ENCODE measurements around the gene AGPAT1. TPM values are rescaled to one million over a fixed set of nuclear protein-coding genes. Genes with fewer than 3 reads are reported as not detected.

Gene AGPAT1
- polyA plus RNA-seq, 1 donor (not counting 4 experiments of a cell fraction or from before 2014, with no cell fraction given), result 46.4 TPM

DNA sequence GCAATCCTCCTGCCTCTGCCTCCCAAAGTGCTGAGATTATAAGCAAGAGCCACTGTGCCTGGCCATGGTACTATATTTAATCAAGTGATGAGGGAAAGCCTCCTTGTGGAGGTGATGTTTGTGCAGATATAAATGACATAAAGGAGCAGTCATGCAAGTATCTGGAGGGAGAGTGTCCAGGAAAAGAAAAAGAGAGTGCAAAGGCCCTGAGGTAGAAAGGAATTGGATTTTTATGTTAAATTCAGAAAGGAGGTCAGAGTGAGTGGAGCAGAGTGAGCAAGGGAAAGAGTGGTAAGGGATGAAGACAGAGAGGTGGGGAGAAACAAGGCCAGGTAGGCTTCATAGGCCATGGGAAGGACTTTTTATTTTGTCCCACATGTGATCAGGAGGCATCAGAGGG lies 38.4 kb downstream of the AGPAT1 start:
- Histone ChIP-seq H2AFZ (ENCODE audit: control insufficient read depth, low read length) (no peak overlapping the region), H4K20me1 (ENCODE audit: control insufficient read depth, extremely low read depth, insufficient read depth, low read length) (no peaks in the 10 kb centered on the region), H3K4me1 (ENCODE audit: control insufficient read depth, extremely low read depth, insufficient read depth, low read length) (no peaks in the 10 kb centered on the region), H3K36me3 (ENCODE audit: control insufficient read depth in 2 of 2, extremely low read depth in 1 of 2, insufficient read depth in 2 of 2, low read length in 2 of 2) (no peaks in the 10 kb centered on the region), H3K4me3 (ENCODE audit: control insufficient read depth in 2 of 3, extremely low read depth in 1 of 3, insufficient read depth in 2 of 3, low read depth in 1 of 3, low read length in 3 of 3) (no peak overlapping the region), H3K79me2 (ENCODE audit: control insufficient read depth, insufficient read depth, low read length) (no peaks in the 10 kb centered on the region), H3K9me1 (ENCODE audit: control insufficient read depth, extremely low read depth, insufficient read depth, low read length) (no peaks in the 10 kb centered on the region), H3K9me3 (ENCODE audit: control insufficient read depth, low read depth, low read length) (no peaks in the 10 kb centered on the region), H3K4me2 (ENCODE audit: control insufficient read depth, extremely low read depth, insufficient read depth, low read depth, low read length) (no peak overlapping the region), H3K9ac (ENCODE audit: control insufficient read depth, extremely low read depth, insufficient read depth, low read length) (no peak overlapping the region), H3K27ac (ENCODE audit: control insufficient read depth, insufficient read depth, low read length) (no peak overlapping the region), H3K27me3 (ENCODE audit: control insufficient read depth, extremely low read depth, insufficient read depth, low read length) (no peaks in the 10 kb centered on the region)
- no peak for DNase-seq (ENCODE audit: low read depth, low spot score)
- TF ChIP-seq EZH2 (IDR thresholded peaks at IDR 0.05; ENCODE audit: low read length), result no peak
- TF ChIP-seq, protein P1, sequence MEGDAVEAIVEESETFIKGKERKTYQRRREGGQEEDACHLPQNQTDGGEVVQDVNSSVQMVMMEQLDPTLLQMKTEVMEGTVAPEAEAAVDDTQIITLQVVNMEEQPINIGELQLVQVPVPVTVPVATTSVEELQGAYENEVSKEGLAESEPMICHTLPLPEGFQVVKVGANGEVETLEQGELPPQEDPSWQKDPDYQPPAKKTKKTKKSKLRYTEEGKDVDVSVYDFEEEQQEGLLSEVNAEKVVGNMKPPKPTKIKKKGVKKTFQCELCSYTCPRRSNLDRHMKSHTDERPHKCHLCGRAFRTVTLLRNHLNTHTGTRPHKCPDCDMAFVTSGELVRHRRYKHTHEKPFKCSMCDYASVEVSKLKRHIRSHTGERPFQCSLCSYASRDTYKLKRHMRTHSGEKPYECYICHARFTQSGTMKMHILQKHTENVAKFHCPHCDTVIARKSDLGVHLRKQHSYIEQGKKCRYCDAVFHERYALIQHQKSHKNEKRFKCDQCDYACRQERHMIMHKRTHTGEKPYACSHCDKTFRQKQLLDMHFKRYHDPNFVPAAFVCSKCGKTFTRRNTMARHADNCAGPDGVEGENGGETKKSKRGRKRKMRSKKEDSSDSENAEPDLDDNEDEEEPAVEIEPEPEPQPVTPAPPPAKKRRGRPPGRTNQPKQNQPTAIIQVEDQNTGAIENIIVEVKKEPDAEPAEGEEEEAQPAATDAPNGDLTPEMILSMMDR (optimal IDR thresholded peaks at IDR 0.05 in 1 of 3, IDR thresholded peaks at IDR 0.05 in 1 of 3, conservative IDR thresholded peaks at IDR 0.05 in 1 of 3; ENCODE audit: extremely low read depth in 1 of 3, insufficient read depth in 2 of 3, low read length in 3 of 3), result no peak
- no peak for FAIRE-seq
- dilution Hi-C loops (cut with MboI; ENCODE audit: extremely low pct_ligation_motif_present, low sequenced_read_pairs), result no loop called here

DNA sequence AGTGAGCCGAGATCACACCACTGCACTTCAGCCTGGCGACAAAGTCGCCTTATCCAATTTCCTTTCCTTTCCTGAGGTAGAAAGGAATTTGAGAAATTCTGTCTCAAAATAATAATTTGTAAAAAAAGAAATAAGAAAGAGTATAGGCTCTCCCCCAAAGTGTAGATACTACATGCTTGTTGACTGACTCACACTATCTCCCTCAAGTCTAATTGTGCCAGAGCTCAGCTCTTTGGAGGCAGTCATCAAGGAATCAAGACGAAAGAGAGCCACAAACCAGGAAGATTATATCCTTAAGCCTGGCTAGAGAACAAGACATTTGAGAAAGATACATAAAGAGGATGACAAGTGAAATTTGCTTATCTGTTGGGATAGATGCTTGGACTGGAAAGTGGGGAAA lies 42.1 kb downstream of the AGPAT1 start:
- no peak overlapping the region for H3K27ac ChIP-seq (ENCODE audit: control insufficient read depth, insufficient read depth, low read length)
- no peak for TF ChIP-seq EZH2 (IDR thresholded peaks at IDR 0.05; ENCODE audit: low read length)
- TF ChIP-seq, protein P1 (optimal IDR thresholded peaks at IDR 0.05 in 1 of 3, IDR thresholded peaks at IDR 0.05 in 1 of 3, conservative IDR thresholded peaks at IDR 0.05 in 1 of 3; ENCODE audit: extremely low read depth in 1 of 3, insufficient read depth in 2 of 3, low read length in 3 of 3), result no peak
- H3K27me3 ChIP-seq (ENCODE audit: control insufficient read depth, extremely low read depth, insufficient read depth, low read length), result no peaks in the 10 kb centered on the region
- H3K36me3 ChIP-seq (ENCODE audit: control insufficient read depth in 2 of 2, extremely low read depth in 1 of 2, insufficient read depth in 2 of 2, low read length in 2 of 2), result no peaks in the 10 kb centered on the region
- H2AFZ ChIP-seq (ENCODE audit: control insufficient read depth, low read length), result no peak overlapping the region
- H3K4me1 ChIP-seq (ENCODE audit: control insufficient read depth, extremely low read depth, insufficient read depth, low read length), result peaks cover 9% of the 10 kb centered on the region
- H3K9me1 ChIP-seq (ENCODE audit: control insufficient read depth, extremely low read depth, insufficient read depth, low read length), result no peaks in the 10 kb centered on the region
- DNase-seq (ENCODE audit: low read depth, low spot score) (no peak), FAIRE-seq (no peak)
- H4K20me1 ChIP-seq (ENCODE audit: control insufficient read depth, extremely low read depth, insufficient read depth, low read length), result no peaks in the 10 kb centered on the region
- dilution Hi-C loops (cut with MboI; ENCODE audit: extremely low pct_ligation_motif_present, low sequenced_read_pairs), result no loop called here
- no peak overlapping the region for H3K9ac ChIP-seq (ENCODE audit: control insufficient read depth, extremely low read depth, insufficient read depth, low read length)
- H3K4me3 ChIP-seq (ENCODE audit: control insufficient read depth in 2 of 3, extremely low read depth in 1 of 3, insufficient read depth in 2 of 3, low read depth in 1 of 3, low read length in 3 of 3), result no peak overlapping the region
- H3K79me2 ChIP-seq (ENCODE audit: control insufficient read depth, insufficient read depth, low read length), result peaks cover 4% of the 10 kb centered on the region
- no peak overlapping the region for H3K4me2 ChIP-seq (ENCODE audit: control insufficient read depth, extremely low read depth, insufficient read depth, low read depth, low read length)
- no peaks in the 10 kb centered on the region for H3K9me3 ChIP-seq (ENCODE audit: control insufficient read depth, low read depth, low read length)

Data from keratinocyte (primary cell).